ENCODE data around the gene SLC13A5.

The SLC13A5 gene

GRCh38 chr17:6636616-6637457, 76.3 kb downstream of the SLC13A5 start:
- DNase-seq (ENCODE audit: low read depth, low spot score) = no peak
- H3K27me3 ChIP-seq (ENCODE audit: insufficient read depth, insufficient read length) = peaks cover 10% of the 10 kb centered on the region
- no peak overlapping the region for H3K4me3 ChIP-seq (ENCODE audit: insufficient read length, low read depth)
- peaks cover 46% of the 10 kb centered on the region for H3K36me3 ChIP-seq (ENCODE audit: insufficient read depth, insufficient read length, low read length)
- no peak overlapping the region for H3K9ac ChIP-seq (ENCODE audit: insufficient read length, low read depth)
- no peaks in the 10 kb centered on the region for H3K9me3 ChIP-seq (ENCODE audit: insufficient read depth, low read length)
- no peak for TF ChIP-seq YY1 (IDR thresholded peaks at IDR 0.05; ENCODE audit: insufficient read depth, insufficient read length)
- no peak for TF ChIP-seq SUZ12 (IDR thresholded peaks at IDR 0.05; ENCODE audit: extremely low read depth, insufficient read depth, insufficient read length)
- TF ChIP-seq ZNF274 (IDR thresholded peaks at IDR 0.05; ENCODE audit: low read depth, low read length) = no peak
- peaks cover 11% of the 10 kb centered on the region for H3K4me1 ChIP-seq (ENCODE audit: insufficient read depth, insufficient read length)

GRCh38 chr17:6636105-6636504, 77.1 kb downstream of the SLC13A5 start:
- H3K9me3 ChIP-seq (ENCODE audit: insufficient read depth, low read length) = no peaks in the 10 kb centered on the region
- no peak overlapping the region for H3K9ac ChIP-seq (ENCODE audit: insufficient read length, low read depth)
- H3K4me3 ChIP-seq (ENCODE audit: insufficient read length, low read depth) = no peak overlapping the region
- peaks cover 11% of the 10 kb centered on the region for H3K4me1 ChIP-seq (ENCODE audit: insufficient read depth, insufficient read length)
- H3K27me3 ChIP-seq (ENCODE audit: insufficient read depth, insufficient read length) = peaks cover 10% of the 10 kb centered on the region
- peaks cover 54% of the 10 kb centered on the region for H3K36me3 ChIP-seq (ENCODE audit: insufficient read depth, insufficient read length, low read length)
- DNase-seq (ENCODE audit: low read depth, low spot score) = no peak
- no peak for TF ChIP-seq ZNF274 (IDR thresholded peaks at IDR 0.05; ENCODE audit: low read depth, low read length)
- no peak for TF ChIP-seq YY1 (IDR thresholded peaks at IDR 0.05; ENCODE audit: insufficient read depth, insufficient read length)
- no peak for TF ChIP-seq SUZ12 (IDR thresholded peaks at IDR 0.05; ENCODE audit: extremely low read depth, insufficient read depth, insufficient read length)

Measured in NT2/D1 (cell line).